SK-N-SH treated with all-trans-retinoic acid at 6 μM for 48 hours (cell line): ENCODE measurements around the gene NDRG4.

Source experiments
- ATAC-seq: fragments of 200-7000 bp; cut with Tn5 transposase; 3 replicates; pipeline ENCODE4 v1.9.1; 2020; ENCODE audit warnings: mild to moderate bottlenecking, moderate library complexity
- ARNTL ChIP-seq: fragments of 450-650 bp; formaldehyde crosslinking; IDR thresholded peaks from 2 replicates; pipeline ENCODE4 v1.5.0; 2020; ENCODE audit warnings: low read depth, mild to moderate bottlenecking, moderate library complexity, borderline replicate concordance
- CREB5 ChIP-seq: fragments of 250-450 bp; sonication (Bioruptor Pico); IDR thresholded peaks from 2 replicates; pipeline ENCODE4 v1.5.1; 2020; ENCODE audit warnings: low read depth, mild to moderate bottlenecking, moderate library complexity
- CSDC2 ChIP-seq: fragments of 250-450 bp; sonication (Bioruptor Pico); IDR thresholded peaks from 2 replicates; pipeline ENCODE4 v1.5.0; 2020; ENCODE audit warnings: mild to moderate bottlenecking, moderate library complexity
- CSRNP3 ChIP-seq: fragments of 250-450 bp; sonication (Bioruptor Pico); IDR thresholded peaks from 2 replicates; pipeline ENCODE4 v1.5.1; 2021; ENCODE audit warnings: mild to moderate bottlenecking, moderate library complexity
- ESRRG ChIP-seq: fragments of 250-450 bp; sonication (Bioruptor Pico); IDR thresholded peaks from 2 replicates; pipeline ENCODE4 v1.6.1; 2021; ENCODE audit warnings: mild to moderate bottlenecking
- ISL1 ChIP-seq: fragments of 250-450 bp; sonication (Bioruptor Pico); IDR thresholded peaks from 2 replicates; pipeline ENCODE4 v2.1.2; 2022; ENCODE audit warnings: mild to moderate bottlenecking, moderate library complexity
- OSR1 ChIP-seq: fragments of 250-450 bp; sonication (Bioruptor Pico); IDR thresholded peaks from 2 replicates; pipeline ENCODE4 v1.8.0; 2022; ENCODE audit warnings: moderate library complexity, mild to moderate bottlenecking, inconsistent platforms
- PATZ1 ChIP-seq: fragments of 250-450 bp; sonication (Bioruptor Pico); IDR thresholded peaks from 2 replicates; pipeline ENCODE4 v1.8.0; 2020; ENCODE audit warnings: mild to moderate bottlenecking, moderate library complexity, borderline replicate concordance
- RARB ChIP-seq: fragments of 250-450 bp; sonication (Bioruptor Pico); IDR thresholded peaks from 2 replicates; pipeline ENCODE4 v1.8.0; 2021; ENCODE audit warnings: mild to moderate bottlenecking, moderate library complexity
- SNAI2 ChIP-seq: fragments of 250-450 bp; sonication (Bioruptor Pico); IDR thresholded peaks from 2 replicates; pipeline ENCODE4 v1.5.0; 2020; ENCODE audit warnings: mild to moderate bottlenecking, moderate library complexity
- TCF4 ChIP-seq: fragments of 250-450 bp; sonication (Bioruptor Pico); IDR thresholded peaks from 2 replicates; pipeline ENCODE4 v1.8.0; 2021; ENCODE audit warnings: mild to moderate bottlenecking, moderate library complexity, borderline replicate concordance
- TSHZ2 ChIP-seq: fragments of 250-450 bp; sonication (Bioruptor Pico); IDR thresholded peaks from 2 replicates; pipeline ENCODE4 v1.5.0; 2020; ENCODE audit warnings: mild to moderate bottlenecking, moderate library complexity
- ZC3H10 ChIP-seq: fragments of 250-450 bp; sonication (Bioruptor Pico); IDR thresholded peaks from 2 replicates; pipeline ENCODE4 v1.5.1; 2021; ENCODE audit warnings: mild to moderate bottlenecking, moderate library complexity
- ZFP3 ChIP-seq: fragments of 250-450 bp; sonication (Bioruptor Pico); IDR thresholded peaks from 2 replicates; pipeline ENCODE4 v1.5.0; 2020; ENCODE audit warnings: mild to moderate bottlenecking, moderate library complexity
- ZNF565 ChIP-seq: fragments of 450-650 bp; formaldehyde crosslinking; conservative IDR thresholded peaks from 2 replicates; pipeline ENCODE4 v1.5.0; 2020; ENCODE audit warnings: low read depth, mild to moderate bottlenecking, moderate library complexity

Gene NDRG4

GRCh38 chr16:58454178-58454577, 45.8 kb upstream of the NDRG4 start (continued):
- TF ChIP-seq ARNTL (no peak), CSDC2 (CRISPR knock-in tag) (no peak), ZFP3 (CRISPR knock-in tag) (no peak)

- no peak for TF ChIP-seq OSR1 (CRISPR knock-in tag)
- no peak for TF ChIP-seq PATZ1 (CRISPR knock-in tag)
- no peak for TF ChIP-seq ZFP3 (CRISPR knock-in tag)
- no peak for TF ChIP-seq ESRRG (CRISPR knock-in tag)
- TF ChIP-seq ZNF565 (CRISPR knock-in tag): no peak
- no peak for TF ChIP-seq CSDC2 (CRISPR knock-in tag)
- TF ChIP-seq RARB (CRISPR knock-in tag): no peak
- TF ChIP-seq ARNTL: no peak
- TF ChIP-seq ZC3H10 (CRISPR knock-in tag): no peak
- TF ChIP-seq TCF4 (CRISPR knock-in tag): no peak
Observed at GRCh38 chr16:58454856-58455255, 45.1 kb upstream of the NDRG4 start.

GRCh38 chr16:58455750-58456149, 44.2 kb upstream of the NDRG4 start:
- no peak for ATAC-seq
- TF ChIP-seq ZC3H10 (CRISPR knock-in tag) (no peak), ESRRG (CRISPR knock-in tag) (no peak), PATZ1 (CRISPR knock-in tag) (no peak), CSDC2 (CRISPR knock-in tag) (no peak), CSRNP3 (CRISPR knock-in tag) (no peak), CREB5 (CRISPR knock-in tag) (no peak), ISL1 (CRISPR knock-in tag) (no peak)

More at GRCh38 chr16:58454856-58455255, 45.1 kb upstream of the NDRG4 start:
- ATAC-seq: no peak

- ATAC-seq: no peak
- peak; percentile 72 for TF ChIP-seq ISL1 (CRISPR knock-in tag)
- TF ChIP-seq TSHZ2 (CRISPR knock-in tag): peak; percentile 16; the same call in 1 of the 2 replicates
- 0 out of 2 replicates have a peak, but pooled peaks have one; percentile 16 for TF ChIP-seq TCF4 (CRISPR knock-in tag)
- TF ChIP-seq RARB (CRISPR knock-in tag): no peak
- 0 out of 2 replicates have a peak, but pooled peaks have one; percentile 46 for TF ChIP-seq SNAI2 (CRISPR knock-in tag)
Observed at GRCh38 chr16:58456193-58456592, 43.8 kb upstream of the NDRG4 start.
